Kidney (tissue), 14 donors: Measurements from ENCODE around the gene MNAT1. TPM values are rescaled to one million over a fixed set of nuclear protein-coding genes. Genes with fewer than 3 reads are reported as not detected.
A peak's percentile ranks its signal among the peaks of the same experiment; 100 is the strongest.

Experiments used
- DNase-seq, 5 donors: peaks; one replicate each; pipeline ENCODE4 v3.0.0-alpha.2; 2013 to 2020
- FAIRE-seq: peaks from 2 replicates; lab custom pipeline; 2012; peaks lifted over from hg19 to GRCh38; lab: Jason Lieb, UNC
- H3K27ac ChIP-seq, 2 donors: one replicate each; pipeline ENCODE4 v1.7.0; 2013; ENCODE audit warnings: low read depth in 2 of 2, low read length in 2 of 2, inconsistent platforms in 1 of 2
- H3K27me3 ChIP-seq: one replicate; pipeline ENCODE4 v1.7.1; 2013; ENCODE audit warnings: low read length, inconsistent platforms; ENCODE audit not compliant: control insufficient read depth, insufficient read depth
- H3K36me3 ChIP-seq, 3 donors: one replicate each; pipeline versions ENCODE4 v1.7.0 to v1.7.1; 2013; ENCODE audit warnings: low read length in 3 of 3, control low read depth in 1 of 3, inconsistent platforms in 1 of 3; ENCODE audit not compliant: insufficient read depth in 3 of 3, control insufficient read depth in 2 of 3
- H3K4me1 ChIP-seq, 3 donors: one replicate each; pipeline versions ENCODE4 v1.7.0 to v1.7.1; 2013; ENCODE audit warnings: low read length in 3 of 3, inconsistent platforms in 1 of 3, low read depth in 1 of 3; ENCODE audit not compliant: control insufficient read depth in 2 of 3, insufficient read depth in 2 of 3
- H3K4me3 ChIP-seq, 3 donors: one replicate each; pipeline versions ENCODE4 v1.7.0 to v1.8.1; 2013; ENCODE audit warnings: low read length in 3 of 3, control low read depth in 1 of 3, inconsistent platforms in 1 of 3
- H3K9ac ChIP-seq, 3 donors: one replicate each; pipeline versions ENCODE4 v1.7.0 to v1.7.1; 2013; ENCODE audit warnings: low read length in 3 of 3, control low read depth in 1 of 3, inconsistent platforms in 1 of 3
- H3K9me3 ChIP-seq, 3 donors: one replicate each; pipeline versions ENCODE4 v1.7.0 to v1.7.1; 2013; ENCODE audit warnings: low read length in 3 of 3, control low read depth in 1 of 3, inconsistent platforms in 1 of 3; ENCODE audit not compliant: control insufficient read depth in 2 of 3, insufficient read depth in 1 of 3
- CTCF ChIP-seq: IDR thresholded peaks from 3 replicates; pipeline ENCODE4 v1.5.1; 2012; ENCODE audit warnings: mild to moderate bottlenecking, moderate library complexity, borderline replicate concordance; ENCODE audit not compliant: insufficient read depth; ENCODE audit errors: extremely low read depth
- intact Hi-C: fragments of 100-400 bp; cut with DNase I; formaldehyde crosslinking; loops from one replicate; pipeline ENCODE4 v1.11.1; 2022
- polyA plus RNA-seq: library from polyadenylated mRNA; stranded (reverse); fragments of 350-450 nt; fragmentation: Illumina TruSeq; extraction: RNeasy Lipid Tissue Mini Kit (QIAGEN cat#74804); gene quantifications from one replicate; pipeline ENCODE4 v1.2.3, GENCODE V29; 2014; ENCODE audit warnings: low read depth, low replicate concordance; ENCODE audit not compliant: insufficient read depth
- total RNA-seq: library from RNA; stranded (reverse); fragmentation: NEBNext Ultra II Directional; extraction: Animal tissue kit (Norgen Biotek cat#: 25700); gene quantifications from one replicate; pipeline ENCODE4 v1.2.1, GENCODE V29; 2021
- donor health status: control.
- donor health status: control.
- donor health status: control.
- donor health status: control.
- donor health status: control.
- donor health status: DM: yes; HTN: yes; CAD: no.
- donor health status: Normal renal cell carcinoma (clear cell type).

The MNAT1 gene
- total and polyA plus RNA-seq, 2 donors from 2014 or later: 29.6 to 41.6 TPM

- no peak overlapping the region for H3K9ac ChIP-seq
- H3K27ac ChIP-seq: no peak overlapping the region
- H3K27me3 ChIP-seq: no peaks in the 10 kb centered on the region
- no peak overlapping the region for H3K4me3 ChIP-seq
- no peaks in the 10 kb centered on the region for H3K9me3 ChIP-seq
- intact Hi-C loops: no loop called here
- DNase-seq (no peak), FAIRE-seq (no peak)
- H3K4me1 ChIP-seq: peaks cover 4 to 16% (median 11%) of the 10 kb centered on the region in 3 donors
- no peak for TF ChIP-seq CTCF
- H3K36me3 ChIP-seq: peaks cover 0 to 5% (median 3%) of the 10 kb centered on the region in 3 donors
Measured at GRCh38 chr14:60977847-60978246, 243.3 kb downstream of the MNAT1 start.

GRCh38 chr14:60980811-60981632 lies 246.5 kb downstream of the MNAT1 start, which contains the start of the genes SLC38A6 and TRMT5:
SLC38A6 (plus strand) TSS chr14:60981245; CDS start chr14:60981278, 33 bp downstream.
TRMT5 (minus strand) TSS chr14:60981079; CDS start chr14:60980973, 106 bp downstream.
- H3K27me3 ChIP-seq: no peaks in the 10 kb centered on the region
- peaks cover 4 to 16% (median 11%) of the 10 kb centered on the region in 3 donors for H3K4me1 ChIP-seq
- intact Hi-C loops: no loop called here
- peak within 1 kb of the TSS; percentile 85 to 89 (median 88) for H3K9ac ChIP-seq
- peak within 1 kb of the TSS; percentile 93 to 96 (median 94) for H3K4me3 ChIP-seq
- no peaks in the 10 kb centered on the region for H3K9me3 ChIP-seq
- DNase-seq (peak; percentile 96 to 98 (median 97)), FAIRE-seq (no peak)
- peaks cover 0 to 3% (median 0%) of the 10 kb centered on the region in 3 donors for H3K36me3 ChIP-seq
- TF ChIP-seq CTCF: no peak
- peak within 1 kb of the TSS; percentile 43 to 84 for H3K27ac ChIP-seq

GRCh38 chr14:60981633-60982455 lies 247.3 kb downstream of the MNAT1 start:
- no peak for FAIRE-seq
- Histone ChIP-seq H3K9me3 (no peaks in the 10 kb centered on the region), H3K4me3 (peak overlapping the region; percentile 93 to 96 (median 94)), H3K9ac (peak overlapping the region; percentile 82 to 88 (median 85)), H3K27me3 (no peaks in the 10 kb centered on the region), H3K27ac (peak overlapping the region; percentile 43 to 84), H3K4me1 (peaks cover 4 to 16% (median 11%) of the 10 kb centered on the region in 3 donors), H3K36me3 (peaks cover 0 to 7% (median 0%) of the 10 kb centered on the region in 3 donors)
- no peak for TF ChIP-seq CTCF
- DNase-seq: peak in 2 of 5 donors; percentile 22 to 32
- intact Hi-C loops: no loop called here
